Pancreas (tissue), 10 donors: Measurements from ENCODE around the gene MLF2. TPM values are rescaled to one million over a fixed set of nuclear protein-coding genes. Genes with fewer than 3 reads are reported as not detected.

Experiments
- ATAC-seq, 4 donors: fragments of 200-7000 bp; cut with Tn5 transposase; one replicate each; pipeline versions ENCODE4 v1.8.0 to v1.9.1; 2020; ENCODE audit warnings: mild to moderate bottlenecking in 4 of 4, moderate library complexity in 4 of 4
- DNase-seq, 6 donors: peaks; one replicate each; pipeline ENCODE4 v3.0.0-alpha.2; 2020
- FAIRE-seq: peaks from 2 replicates; lab custom pipeline; 2012; peaks lifted over from hg19 to GRCh38; lab: Jason Lieb, UNC
- H3K27ac ChIP-seq, 4 donors: fragments of 200-600 bp; sonication (generic); 1 replicate in 3 of 4; 2 replicates in 1 of 4; pipeline versions ENCODE4 v1.5.0 to v1.8.0; 2020
- H3K27me3 ChIP-seq, 4 donors: fragments of 200-600 bp; one replicate each; pipeline ENCODE4 v1.8.0; 2021
- H3K36me3 ChIP-seq, 3 donors: fragments of 200-600 bp; sonication (generic) in 1 of 3; one replicate each; pipeline versions ENCODE4 v1.5.0 to v1.8.0; 2020 to 2021
- H3K4me1 ChIP-seq, 3 donors: fragments of 200-600 bp; one replicate each; pipeline ENCODE4 v1.8.0; 2021
- H3K4me3 ChIP-seq, 4 donors: fragments of 200-600 bp; sonication (generic) in 2 of 4; one replicate each; pipeline versions ENCODE4 v1.5.0 to v1.8.0; 2020 to 2021
- H3K9me3 ChIP-seq, 4 donors: fragments of 200-600 bp; one replicate each; pipeline ENCODE4 v1.8.0; 2021
- CTCF ChIP-seq, 4 donors: fragments of 200-600 bp; sonication (generic) in 3 of 4; IDR thresholded peaks; one replicate each; pipeline versions ENCODE4 v1.5.0 to v1.8.0; 2021; ENCODE audit warnings: antibody characterized with exemption in 4 of 4
- WGBS, 2 donors: extraction: QIAGEN DNeasy Blood & Tissue Kit; methylation state at CpG; one replicate each; pipeline ENCODE4 v1.1.7; 2013; 5-methylcytosine and 5-hydroxymethylcytosine counted together
- intact Hi-C, 3 donors: fragments of 100-400 bp; cut with DNase I; formaldehyde crosslinking; loops; one replicate each; pipeline versions ENCODE4 v1.11.1 to v1.14.2; 2022
- polyA plus RNA-seq, 2 donors: library from polyadenylated mRNA; stranded (reverse); fragments of 200-250 nt; gene quantifications; one replicate each; pipeline ENCODE4 v1.2.3, GENCODE V29; 2013
- total RNA-seq, 6 donors: library from RNA; stranded (reverse); fragmentation: NEBNext Ultra II Directional in 4 of 6; extraction: Animal tissue kit (Norgen Biotek cat#: 25700) in 4 of 6; gene quantifications; one replicate each; pipeline versions ENCODE4 v1.2.1 to v1.2.4, GENCODE V29; 2021 to 2023
- donor health status: healthy with polysubstance abuse.
- donor health status: DM: no; HTN: no; CAD: no; lungs with moderate emphysema.
- donor health status: DM: no; HTN: no; CAD: no.
- donor health status: control.
- donor health status: control.
- donor health status: Bipolar disorder and iron deficiency.
- donor health status: DM: yes; HTN: yes; CAD: no.
- donor health status: DM: no; HTN: no; CAD: no.
- donor health status: DM: no; HTN: no; CAD: no.
- donor health status: DM: yes; HTN: yes; CAD: no.

Gene MLF2
- total and polyA plus RNA-seq, 8 donors = 38.5 to 111 (median 60.8) TPM

DNA sequence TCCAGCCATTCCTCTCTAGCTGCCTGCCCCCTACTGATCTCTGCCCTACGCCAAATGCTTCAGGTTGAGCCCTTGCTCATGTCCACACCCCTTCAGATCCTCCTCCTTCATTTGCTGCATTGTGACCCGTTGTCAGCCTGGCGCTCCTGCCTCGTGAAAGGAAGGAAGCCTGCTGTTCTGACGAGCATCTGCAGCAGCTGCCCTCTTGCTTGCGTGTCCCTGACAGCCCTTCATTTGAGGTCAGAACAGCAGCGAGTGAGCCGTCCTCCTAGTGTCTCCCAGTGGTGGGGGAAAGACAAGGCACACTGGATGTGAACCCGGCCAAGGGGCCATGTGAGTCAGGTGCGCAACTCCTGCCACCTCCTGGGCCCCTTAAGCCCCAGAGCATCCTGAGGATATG, 49.3 kb downstream of the MLF2 start:
- FAIRE-seq (no peak), ATAC-seq (no peak), DNase-seq (no peak)
- Histone ChIP-seq H3K36me3 (no peaks in the 10 kb centered on the region), H3K4me3 (no peak overlapping the region), H3K4me1 (no peaks in the 10 kb centered on the region), H3K27me3 (peaks cover 0 to 38% (median 8%) of the 10 kb centered on the region in 4 donors), H3K9me3 (no peaks in the 10 kb centered on the region), H3K27ac (no peak overlapping the region)
- WGBS, 2 donors = 10 to 15% methylated on average over 10 of the region's 10 CpGs
- intact Hi-C loops = no loop called here
- no peak for TF ChIP-seq CTCF (IDR thresholded peaks at IDR 0.05)

GRCh38 chr12:6701078-6701768, 51.7 kb downstream of the MLF2 start:
- H3K4me1 ChIP-seq = no peaks in the 10 kb centered on the region
- DNase-seq (peak in 1 of 6 donors; percentile 46), ATAC-seq (peak in 1 of 4 donors; percentile 5), FAIRE-seq (no peak)
- H3K4me3 ChIP-seq = peak overlapping the region in 1 of 4 donors; percentile 38
- H3K27ac ChIP-seq = no peak overlapping the region
- 23 to 27% methylated on average over 13 of the region's 13 CpGs for WGBS, 2 donors
- H3K9me3 ChIP-seq = no peaks in the 10 kb centered on the region
- peaks cover 0 to 29% (median 8%) of the 10 kb centered on the region in 4 donors for H3K27me3 ChIP-seq
- TF ChIP-seq CTCF (IDR thresholded peaks at IDR 0.05) = no peak
- H3K36me3 ChIP-seq = no peaks in the 10 kb centered on the region
- intact Hi-C loops = no loop called here

GRCh38 chr12:6700646-6701051, 52.3 kb downstream of the MLF2 start, which contains the start of gene PIANP:
PIANP (minus strand) TSS chr12:6700815; CDS start chr12:6698061, 2,754 bp downstream.
- WGBS, 2 donors = 1% methylated on average over 11 to 42 of the region's 43 CpGs
- Histone ChIP-seq H3K9me3 (no peaks in the 10 kb centered on the region), H3K36me3 (no peaks in the 10 kb centered on the region), H3K27ac (no peak within 1 kb of the TSS), H3K4me1 (no peaks in the 10 kb centered on the region), H3K4me3 (peak within 1 kb of the TSS in 2 of 4 donors; percentile 26 to 38), H3K27me3 (peaks cover 0 to 23% (median 8%) of the 10 kb centered on the region in 4 donors)
- FAIRE-seq = no peak
- TF ChIP-seq CTCF (IDR thresholded peaks at IDR 0.05) = no peak
- peak in 2 of 6 donors; percentile 38 to 78 for DNase-seq
- peak; percentile 62 to 85 (median 78) for ATAC-seq
- intact Hi-C loops = no loop called here

GRCh38 chr12:6699989-6700645, 52.8 kb downstream of the MLF2 start:
- TF ChIP-seq CTCF (IDR thresholded peaks at IDR 0.05) = no peak
- Histone ChIP-seq H3K4me1 (no peaks in the 10 kb centered on the region), H3K9me3 (no peaks in the 10 kb centered on the region), H3K4me3 (peak overlapping the region in 2 of 4 donors; percentile 26 to 38), H3K27ac (no peak overlapping the region), H3K36me3 (no peaks in the 10 kb centered on the region), H3K27me3 (peaks cover 0 to 21% (median 6%) of the 10 kb centered on the region in 4 donors)
- ATAC-seq (peak; percentile 23 to 60 (median 48)), DNase-seq (peak in 2 of 6 donors; percentile 69 to 75), FAIRE-seq (no peak)
- WGBS, 2 donors = 0 to 2% methylated on average over 53 to 65 of the region's 65 CpGs
- intact Hi-C loops = no loop called here
